Measurements from ENCODE around the gene LDHAL6B. TPM values are rescaled to one million over a fixed set of nuclear protein-coding genes. Genes with fewer than 3 reads are reported as not detected.

LDHAL6B gene
- total and polyA plus RNA-seq, 9 of the 15 experiments (the other 6 are each of a cell fraction or from before 2014, with no cell fraction given), result not detected

GRCh38 chr15:59172289-59172901, 34.2 kb upstream of the LDHAL6B start:
- H3K9me3 ChIP-seq (replicated peaks; ENCODE audit: control insufficient read depth, insufficient read depth, low read depth, low read length), result no peaks in the 10 kb centered on the region
- no peaks in the 10 kb centered on the region for H3K36me3 ChIP-seq (ENCODE audit: control insufficient read depth, insufficient read depth, low read length)
- BruUV-seq (replicated peaks), result no TSS peak
- no peak overlapping the region for H3K9ac ChIP-seq (ENCODE audit: insufficient read depth in 1 of 2, low read depth in 2 of 2, low read length in 2 of 2)
- 11% methylated on average over 6 of the region's 7 CpGs for WGBS (ENCODE audit: insufficient coverage, low coverage, missing lambda C conversion rate)
- no peak for FAIRE-seq
- H3K79me2 ChIP-seq (ENCODE audit: control insufficient read depth, insufficient read depth, low read length), result no peaks in the 10 kb centered on the region
- H3K27me3 ChIP-seq (ENCODE audit: control insufficient read depth in 2 of 2, insufficient read depth in 2 of 2, low read length in 2 of 2), result peaks cover 17 to 19% of the 10 kb centered on the region in 2 experiments; a peak in 4 of 5 replicates
- ChIA-PET CTCF (ENCODE audit: low intra/inter-chr PET ratio) (no interaction called here), POLR2A (interaction anchor here (0.6 to 1.4 kb wide), 3 partner anchors 11 to 299 kb away, joined by 4 read pairs; no protein-coding TSS in a partner anchor)
- no peak overlapping the region for H2AFZ ChIP-seq (ENCODE audit: low read depth, low read length)
- TF ChIP-seq ATF3 (IDR thresholded peaks at IDR 0.05) (no peak), ATF3 (CRISPR knock-in tag; conservative IDR thresholded peaks at IDR 0.05) (no peak), KLF16 (IDR thresholded peaks at IDR 0.05) (no peak), SIRT6 (IDR thresholded peaks at IDR 0.05; ENCODE audit: low read depth, low read length) (no peak), IFI16 (CRISPR knock-in tag; IDR thresholded peaks at IDR 0.05) (no peak)
- H4K20me1 ChIP-seq (replicated peaks; ENCODE audit: control insufficient read depth, insufficient read depth, low read length), result no peaks in the 10 kb centered on the region
- H3K4me2 ChIP-seq (ENCODE audit: insufficient read depth, low read length), result no peak overlapping the region
- intact Hi-C loops (cut with micrococcal nuclease), result no loop called here
- no peaks in the 10 kb centered on the region for H3K9me1 ChIP-seq (ENCODE audit: control insufficient read depth, insufficient read depth, low read length)
- H3K27ac ChIP-seq (ENCODE audit: extremely low read depth, low read depth, low read length), result no peak overlapping the region
- H3K4me1 ChIP-seq (replicated peaks in 1 of 2; ENCODE audit: control insufficient read depth in 2 of 2, insufficient read depth in 2 of 2, low read length in 2 of 2), result peaks cover 0 to 3% of the 10 kb centered on the region in 2 experiments; a peak in 1 of 5 replicates
- in situ Hi-C loops (cut with MboI), result no loop called here
- no peak for DNase-seq (ENCODE audit: extremely low read depth in 1 of 4, low spot score in 3 of 4)
- H3K4me3 ChIP-seq, result no peak overlapping the region
- no peak for ATAC-seq
